IMR-90 (cell line): ENCODE results near the gene OPN1SW. TPM values are rescaled to one million over a fixed set of nuclear protein-coding genes. Genes with fewer than 3 reads are reported as not detected.
A peak's percentile ranks its signal among the peaks of the same experiment; 100 is the strongest.

Source experiments
- ATAC-seq: fragments of 200-7000 bp; cut with Tn5 transposase; 2 replicates; pipeline ENCODE4 v1.9.1; 2020; ENCODE audit warnings: low read depth, mild to moderate bottlenecking, moderate library complexity
- BruUV-seq: library from RNA; stranded (reverse); fragments of 400-500 nt; replicated peaks from 2 replicates; lab custom pipeline; 2021; lab: Mats Ljungman, UMichigan
- CTCF ChIA-PET: fragments of 300-600 bp; formaldehyde crosslinking; extraction: SDS; loops from one replicate; lab custom pipeline; 2021; ENCODE audit warnings: antibody characterized with exemption; lab: Yijun Ruan, JAX
- POLR2A ChIA-PET: fragments of 300-600 bp; sonication (Branson Sonifier 250); formaldehyde crosslinking; loops from one replicate; lab custom pipeline; 2022; ENCODE audit warnings: antibody characterized with exemption; ENCODE audit not compliant: unreplicated experiment; lab: Charles Lee
- DNase-seq: peaks from one replicate; pipeline ENCODE4 v3.0.0; 2013
- H2AFZ ChIP-seq: replicated peaks from 2 replicates; pipeline ENCODE3; 2013; ENCODE audit warnings: low read length, mild to moderate bottlenecking; ENCODE audit not compliant: poor library complexity
- H2AK5ac ChIP-seq: 2 replicates; pipeline ENCODE4 v1.6.1; 2013; ENCODE audit warnings: low read depth, low read length, inconsistent platforms
- H2AK9ac ChIP-seq: replicated peaks from 2 replicates; pipeline ENCODE3; 2013; ENCODE audit warnings: mild to moderate bottlenecking, low read depth, low read length, moderate library complexity; ENCODE audit not compliant: poor library complexity
- H2BK120ac ChIP-seq: 2 replicates; pipeline ENCODE4 v1.6.1; 2013; ENCODE audit warnings: low read depth, low read length, inconsistent platforms
- H2BK15ac ChIP-seq: 3 replicates; pipeline ENCODE4 v1.6.1; 2013; ENCODE audit warnings: low read depth, low read length, inconsistent platforms
- H2BK20ac ChIP-seq: 2 replicates; pipeline ENCODE4 v1.6.1; 2013; ENCODE audit warnings: low read depth, mild to moderate bottlenecking, inconsistent platforms, low read length, moderate library complexity
- H2BK5ac ChIP-seq: 2 replicates; pipeline ENCODE4 v1.6.1; 2013; ENCODE audit warnings: mild to moderate bottlenecking, low read depth, low read length, inconsistent platforms; ENCODE audit not compliant: poor library complexity, severe bottlenecking
- H3K14ac ChIP-seq: replicated peaks from 2 replicates; pipeline ENCODE4 v1.6.1; 2013; ENCODE audit warnings: low read depth, low read length, inconsistent platforms
- H3K18ac ChIP-seq: 2 replicates; pipeline ENCODE4 v1.6.1; 2013; ENCODE audit warnings: low read depth, low read length, control low read depth
- H3K23ac ChIP-seq: 2 replicates; pipeline ENCODE4 v1.6.1; 2013; ENCODE audit warnings: low read depth, low read length, inconsistent platforms
- H3K27ac ChIP-seq: 2 replicates; pipeline ENCODE4 v1.5.1; 2013; ENCODE audit warnings: mild to moderate bottlenecking, control low read depth, low read length; ENCODE audit not compliant: insufficient read depth
- H3K27me3 ChIP-seq: 2 replicates; pipeline ENCODE4 v1.6.1; 2013; ENCODE audit warnings: low read length; ENCODE audit not compliant: control insufficient read depth, insufficient read depth
- H3K36me3 ChIP-seq: 2 replicates; pipeline ENCODE4 v1.6.1; 2013; ENCODE audit warnings: low read length, mixed read lengths; ENCODE audit not compliant: control insufficient read depth, insufficient read depth
- H3K4ac ChIP-seq: 2 replicates; pipeline ENCODE4 v1.6.1; 2013; ENCODE audit warnings: low read depth, low read length, inconsistent platforms
- H3K4me1 ChIP-seq: 2 replicates; pipeline ENCODE4 v1.6.1; 2013; ENCODE audit warnings: low read length, mixed read lengths; ENCODE audit not compliant: control insufficient read depth, insufficient read depth
- H3K4me2 ChIP-seq: 2 replicates; pipeline ENCODE4 v1.6.1; 2013; ENCODE audit warnings: low read depth, mild to moderate bottlenecking, control low read depth, low read length, moderate library complexity
- H3K4me3 ChIP-seq: 2 replicates; pipeline ENCODE4 v1.5.1; 2013; ENCODE audit warnings: low read depth, mild to moderate bottlenecking, control low read depth, low read length, moderate library complexity; ENCODE audit not compliant: insufficient read depth
- H3K56ac ChIP-seq: 2 replicates; pipeline ENCODE4 v1.6.1; 2013; ENCODE audit warnings: low read length, inconsistent platforms; ENCODE audit not compliant: insufficient read depth; ENCODE audit errors: extremely low read depth
- H3K79me1 ChIP-seq, 2 experiments: 2 replicates each; pipeline ENCODE4 v1.6.1; 2013; ENCODE audit warnings: low read length in 2 of 2, inconsistent platforms in 1 of 2, low read depth in 1 of 2
- H3K9ac ChIP-seq: 2 replicates; pipeline ENCODE4 v1.6.1; 2013; ENCODE audit warnings: low read depth, low read length, control low read depth
- H3K9me1 ChIP-seq: 2 replicates; pipeline ENCODE4 v1.6.1; 2013; ENCODE audit warnings: low read length, inconsistent platforms; ENCODE audit not compliant: insufficient read depth
- H3K9me3 ChIP-seq: 2 replicates; pipeline ENCODE4 v1.6.1; 2013; ENCODE audit warnings: low read length; ENCODE audit not compliant: control insufficient read depth, insufficient read depth
- H4K20me1 ChIP-seq: 2 replicates; pipeline ENCODE4 v1.6.1; 2013; ENCODE audit warnings: low read length, inconsistent platforms; ENCODE audit not compliant: insufficient read depth
- H4K5ac ChIP-seq: 2 replicates; pipeline ENCODE4 v1.6.1; 2013; ENCODE audit warnings: mild to moderate bottlenecking, low read depth, low read length, control low read depth
- H4K8ac ChIP-seq, 2 experiments: 2 replicates each; pipeline ENCODE4 v1.6.1; 2013; ENCODE audit warnings: low read depth in 2 of 2, low read length in 2 of 2, control low read depth in 1 of 2, inconsistent platforms in 1 of 2
- H4K91ac ChIP-seq: 2 replicates; pipeline ENCODE4 v1.6.1; 2013; ENCODE audit warnings: low read depth, low read length, inconsistent platforms; ENCODE audit not compliant: insufficient read depth
- CEBPB ChIP-seq: IDR thresholded peaks from 2 replicates; pipeline ENCODE4 v1.6.1; 2012; ENCODE audit warnings: low read depth, low read length, improper control_type of control experiment
- MAZ ChIP-seq: IDR thresholded peaks from 2 replicates; pipeline ENCODE4 v1.6.1; 2012; ENCODE audit warnings: low read depth, mild to moderate bottlenecking, low read length, improper control_type of control experiment, moderate library complexity, borderline replicate concordance
- RFX5 ChIP-seq: IDR thresholded peaks from 2 replicates; pipeline ENCODE4 v1.8.0; 2012; ENCODE audit warnings: low read depth, mild to moderate bottlenecking, low read length, moderate library complexity
- WGBS, 2 experiments: methylation state at CpG; one replicate each; pipeline versions ENCODE4 v1.1.5 to v1.1.7; 2013; ENCODE audit warnings: missing lambda C conversion rate in 2 of 2; ENCODE audit not compliant: insufficient read length in 1 of 2; ENCODE audit errors: extremely low coverage in 2 of 2; 5-methylcytosine and 5-hydroxymethylcytosine counted together
- dilution Hi-C: fragments of 300-500 bp; cut with HindIII; formaldehyde crosslinking; loops from one replicate; pipeline ENCODE4 v1.14.3; 2018; ENCODE audit warnings: low sequenced_read_pairs; ENCODE audit not compliant: unreplicated experiment
- in situ Hi-C: fragments of 300-500 bp; cut with MboI; formaldehyde crosslinking; loops from 3 replicates; pipeline ENCODE4 v1.14.3; 2019; ENCODE audit warnings: low sequenced_read_pairs, inconsistent platforms, mixed read lengths
- intact Hi-C: fragments of 100-400 bp; cut with micrococcal nuclease; formaldehyde crosslinking; loops from 2 replicates; pipeline ENCODE4 v1.10.0; 2022
- polyA plus RNA-seq, 3 experiments: library from polyadenylated mRNA; depleted of rRNA; stranded (reverse); fragments of >200 nt; gene quantifications; 2 replicates each; pipeline ENCODE4 v1.2.3, GENCODE V29; 2012; ENCODE audit warnings: low replicate concordance in 1 of 3
- total RNA-seq: library from RNA; depleted of rRNA; stranded (reverse); fragments of >200 nt; gene quantifications from 2 replicates; pipeline ENCODE4 v1.2.3, GENCODE V29; 2012
- TF ChIP-seq, protein P1 (sequence below): fragments of 150-350 bp; IDR thresholded peaks from 2 replicates; pipeline ENCODE4 v1.6.1; 2017; ENCODE audit warnings: mild to moderate bottlenecking, antibody characterized with exemption, low read length, low read depth
- TF ChIP-seq, protein P2 (sequence below): conservative IDR thresholded peaks from 2 replicates; pipeline ENCODE4 v1.5.1; 2012; ENCODE audit warnings: mild to moderate bottlenecking, low read depth, low read length, improper control_type of control experiment

Gene OPN1SW
- total and polyA plus RNA-seq, 2 of the 4 experiments (the other 2 are of a cell fraction): not detected

DNA sequence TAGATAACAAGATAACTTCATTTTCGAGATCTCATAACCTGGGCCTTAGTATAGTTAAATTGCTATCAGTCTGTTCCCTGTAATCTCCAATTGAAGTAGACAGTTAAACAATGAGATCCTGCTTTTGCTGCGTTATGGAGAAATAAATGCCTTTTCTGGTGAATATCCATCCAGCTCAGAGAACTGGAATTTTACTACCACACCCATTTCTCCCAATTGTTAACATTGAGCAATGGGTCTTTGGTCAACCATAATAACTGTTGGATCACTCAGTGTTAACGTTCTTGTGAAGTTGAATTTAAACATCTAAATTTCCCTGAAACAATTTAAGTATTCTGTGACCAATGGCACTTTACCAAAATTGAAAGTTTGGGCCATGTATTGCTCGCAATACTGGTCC is 33.4 kb downstream of the OPN1SW start:
- H3K4me2 ChIP-seq: peak overlapping the region; percentile 69
- no peak overlapping the region for H3K4me3 ChIP-seq
- H3K23ac ChIP-seq: no peak overlapping the region
- in situ Hi-C loops (no loop called here), intact Hi-C loops (loop anchor here (5.0 kb wide), 1 partner anchor 90 kb away; the partner anchor contains the start of gene FLNC), dilution Hi-C loops (no loop called here)
- peak overlapping the region; percentile 20; the same call in 1 of the 2 replicates for H3K18ac ChIP-seq
- no peak overlapping the region for H2AK9ac ChIP-seq
- BruUV-seq: no TSS peak
- ATAC-seq (no peak), DNase-seq (peak; percentile 66)
- peaks cover 8% of the 10 kb centered on the region for H3K4me1 ChIP-seq
- H2BK15ac ChIP-seq: no peak overlapping the region
- no peak overlapping the region for H3K56ac ChIP-seq
- ChIA-PET POLR2A (interaction anchor here (1.5 kb wide), 1 partner anchor 90 kb away, joined by 12 read pairs; no protein-coding TSS in a partner anchor), CTCF (no interaction called here)
- 0 out of 2 replicates have a peak overlapping the region, but pooled peaks have one; percentile 27 for H3K14ac ChIP-seq
- H3K9me3 ChIP-seq: no peaks in the 10 kb centered on the region
- no peak overlapping the region; the same call in 1 of the 2 replicates for H3K4ac ChIP-seq
- peaks cover 0 to 18% of the 10 kb centered on the region in 2 experiments; a peak in 2 of 4 replicates for H3K79me1 ChIP-seq
- H2BK120ac ChIP-seq: no peak overlapping the region
- no peak overlapping the region for H2AFZ ChIP-seq
- WGBS, 2 experiments: no CpG with 5 or more reads among the region's 4 CpGs
- TF ChIP-seq MAZ: no peak
- peak; percentile 89 for TF ChIP-seq CEBPB
- TF ChIP-seq, protein P1, sequence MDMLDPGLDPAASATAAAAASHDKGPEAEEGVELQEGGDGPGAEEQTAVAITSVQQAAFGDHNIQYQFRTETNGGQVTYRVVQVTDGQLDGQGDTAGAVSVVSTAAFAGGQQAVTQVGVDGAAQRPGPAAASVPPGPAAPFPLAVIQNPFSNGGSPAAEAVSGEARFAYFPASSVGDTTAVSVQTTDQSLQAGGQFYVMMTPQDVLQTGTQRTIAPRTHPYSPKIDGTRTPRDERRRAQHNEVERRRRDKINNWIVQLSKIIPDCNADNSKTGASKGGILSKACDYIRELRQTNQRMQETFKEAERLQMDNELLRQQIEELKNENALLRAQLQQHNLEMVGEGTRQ: no peak
- TF ChIP-seq, protein P2, sequence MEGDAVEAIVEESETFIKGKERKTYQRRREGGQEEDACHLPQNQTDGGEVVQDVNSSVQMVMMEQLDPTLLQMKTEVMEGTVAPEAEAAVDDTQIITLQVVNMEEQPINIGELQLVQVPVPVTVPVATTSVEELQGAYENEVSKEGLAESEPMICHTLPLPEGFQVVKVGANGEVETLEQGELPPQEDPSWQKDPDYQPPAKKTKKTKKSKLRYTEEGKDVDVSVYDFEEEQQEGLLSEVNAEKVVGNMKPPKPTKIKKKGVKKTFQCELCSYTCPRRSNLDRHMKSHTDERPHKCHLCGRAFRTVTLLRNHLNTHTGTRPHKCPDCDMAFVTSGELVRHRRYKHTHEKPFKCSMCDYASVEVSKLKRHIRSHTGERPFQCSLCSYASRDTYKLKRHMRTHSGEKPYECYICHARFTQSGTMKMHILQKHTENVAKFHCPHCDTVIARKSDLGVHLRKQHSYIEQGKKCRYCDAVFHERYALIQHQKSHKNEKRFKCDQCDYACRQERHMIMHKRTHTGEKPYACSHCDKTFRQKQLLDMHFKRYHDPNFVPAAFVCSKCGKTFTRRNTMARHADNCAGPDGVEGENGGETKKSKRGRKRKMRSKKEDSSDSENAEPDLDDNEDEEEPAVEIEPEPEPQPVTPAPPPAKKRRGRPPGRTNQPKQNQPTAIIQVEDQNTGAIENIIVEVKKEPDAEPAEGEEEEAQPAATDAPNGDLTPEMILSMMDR: no peak
- TF ChIP-seq RFX5: no peak
- no peak overlapping the region for H4K91ac ChIP-seq
- H2AK5ac ChIP-seq: 0 out of 2 replicates have a peak overlapping the region, but pooled peaks have one; percentile 52
- peaks cover 80% of the 10 kb centered on the region for H4K20me1 ChIP-seq
- H3K9me1 ChIP-seq: peaks cover 23% of the 10 kb centered on the region
- no peak overlapping the region for H4K5ac ChIP-seq
- no peak overlapping the region for H3K27ac ChIP-seq
- H2BK5ac ChIP-seq: peak overlapping the region; percentile 76
- no peak overlapping the region for H4K8ac ChIP-seq
- no peak overlapping the region for H2BK20ac ChIP-seq
- H3K36me3 ChIP-seq: peaks cover 8% of the 10 kb centered on the region
- H3K27me3 ChIP-seq: no peaks in the 10 kb centered on the region
- H3K9ac ChIP-seq: no peak overlapping the region
